PC-3 (cell line): ENCODE measurements around the gene FOXP1. TPM values are rescaled to one million over a fixed set of nuclear protein-coding genes. Genes with fewer than 3 reads are reported as not detected.
A peak's percentile ranks its signal among the peaks of the same experiment; 100 is the strongest.

Experiments used
- ATAC-seq: fragments of 200-7000 bp; cut with Tn5 transposase; 2 replicates; pipeline ENCODE4 v1.9.1; 2020; ENCODE audit warnings: mild to moderate bottlenecking, moderate library complexity
- BruUV-seq: library from RNA; stranded (reverse); fragments of 400-500 nt; replicated peaks from 2 replicates; lab custom pipeline; 2021; lab: Mats Ljungman, UMichigan
- CTCF ChIA-PET: fragments of 300-600 bp; sonication (Branson Sonifier 250); formaldehyde crosslinking; loops from one replicate; lab custom pipeline; 2022; ENCODE audit warnings: antibody characterized with exemption; lab: Charles Lee
- POLR2A ChIA-PET: fragments of 300-600 bp; sonication (Branson Sonifier 250); formaldehyde crosslinking; loops from one replicate; lab custom pipeline; 2022; ENCODE audit warnings: antibody characterized with exemption; ENCODE audit not compliant: unreplicated experiment; lab: Charles Lee
- DNase-seq: peaks from one replicate; pipeline ENCODE4 v3.0.0-alpha.2; 2015
- H2AFZ ChIP-seq: fragments of 300-600 bp; sonication (generic); 2 replicates; pipeline ENCODE4 v1.6.0; 2016; ENCODE audit warnings: antibody characterized with exemption, low read length
- H3F3A ChIP-seq: fragments of 300-600 bp; sonication (generic); one replicate; pipeline ENCODE4 v1.6.0; 2017; ENCODE audit warnings: antibody characterized with exemption, low read length, control low read depth, mild to moderate bottlenecking; ENCODE audit not compliant: unreplicated experiment
- H3K27ac ChIP-seq: fragments of 300-600 bp; sonication (generic); 2 replicates; pipeline ENCODE4 v1.5.1; 2016; ENCODE audit warnings: mild to moderate bottlenecking, low read length
- H3K27me3 ChIP-seq: fragments of 300-600 bp; sonication (generic); 2 replicates; pipeline ENCODE4 v1.6.1; 2016; ENCODE audit warnings: low read length, mixed read lengths
- H3K36me3 ChIP-seq: fragments of 300-600 bp; sonication (generic); 2 replicates; pipeline ENCODE4 v1.6.1; 2016; ENCODE audit warnings: low read depth, mixed run types, low read length, mixed read lengths
- H3K4me1 ChIP-seq: fragments of 300-600 bp; sonication (generic); 2 replicates; pipeline ENCODE4 v1.5.1; 2016; ENCODE audit warnings: low read length; ENCODE audit not compliant: insufficient read depth
- H3K4me2 ChIP-seq: fragments of 300-600 bp; sonication (generic); 2 replicates; pipeline ENCODE4 v1.6.0; 2016; ENCODE audit warnings: low read length
- H3K4me3 ChIP-seq: fragments of 300-600 bp; sonication (generic); 2 replicates; pipeline ENCODE4 v1.5.1; 2016; ENCODE audit warnings: mild to moderate bottlenecking, low read length, mixed read lengths
- H3K79me2 ChIP-seq: fragments of 300-600 bp; sonication (generic); 2 replicates; pipeline ENCODE4 v1.6.1; 2017; ENCODE audit warnings: low read length, mixed read lengths
- H3K9ac ChIP-seq: fragments of 300-600 bp; sonication (generic); 2 replicates; pipeline ENCODE4 v1.6.0; 2016; ENCODE audit warnings: mild to moderate bottlenecking, low read length
- H3K9me2 ChIP-seq: fragments of 300-600 bp; sonication (generic); replicated peaks from 2 replicates; pipeline ENCODE4 v1.6.1; 2016; ENCODE audit warnings: mixed run types, low read length, mixed read lengths
- H3K9me3 ChIP-seq: fragments of 300-600 bp; sonication (generic); 2 replicates; pipeline ENCODE4 v1.6.1; 2016; ENCODE audit warnings: low read length, mixed read lengths
- H4K20me1 ChIP-seq: fragments of 300-600 bp; sonication (generic); 2 replicates; pipeline ENCODE4 v1.6.1; 2016; ENCODE audit warnings: low read length, mixed read lengths
- EZH2 ChIP-seq: fragments of 300-600 bp; sonication (generic); IDR thresholded peaks from one replicate; pipeline ENCODE4 v1.6.1; 2017; ENCODE audit warnings: antibody characterized with exemption, mild to moderate bottlenecking, low read length; ENCODE audit not compliant: unreplicated experiment
- EZH2phosphoT487 ChIP-seq: fragments of 300-600 bp; sonication (generic); IDR thresholded peaks from 2 replicates; pipeline ENCODE4 v1.6.1; 2018; ENCODE audit warnings: mild to moderate bottlenecking, antibody characterized with exemption, low read length, borderline replicate concordance
- intact Hi-C: fragments of 100-400 bp; cut with micrococcal nuclease; formaldehyde crosslinking; loops from 2 replicates; pipeline ENCODE4 v1.9.0; 2023
- total RNA-seq: library from RNA; depleted of rRNA; stranded (reverse); fragments of >200 nt; gene quantifications from 2 replicates; pipeline ENCODE4 v1.2.3, GENCODE V29; 2014
- TF ChIP-seq, protein P1 (sequence below): fragments of 300-600 bp; sonication (generic); conservative IDR thresholded peaks from 2 replicates; pipeline ENCODE4 v1.5.1; 2017; ENCODE audit warnings: antibody characterized with exemption, low read depth, mild to moderate bottlenecking, low read length

Gene FOXP1
- total RNA-seq, 1 experiment from 2014 or later, result 35.3 TPM

- no peak for ATAC-seq
- Histone ChIP-seq H3F3A (peaks cover 16% of the 10 kb centered on the region), H4K20me1 (no peaks in the 10 kb centered on the region), H2AFZ (no peak overlapping the region), H3K79me2 (peaks cover 88% of the 10 kb centered on the region), H3K36me3 (no peaks in the 10 kb centered on the region), H3K9ac (peak overlapping the region; percentile 77), H3K4me2 (peak overlapping the region; percentile 91), H3K27ac (peak overlapping the region; percentile 76), H3K27me3 (no peaks in the 10 kb centered on the region), H3K9me3 (no peaks in the 10 kb centered on the region), H3K9me2 (no peaks in the 10 kb centered on the region), H3K4me3 (peak overlapping the region; percentile 71), H3K4me1 (peaks cover 76% of the 10 kb centered on the region)
- intact Hi-C loops, result loop anchor here (5.0 to 10.0 kb wide), 3 partner anchors 146 to 364 kb away; no protein-coding TSS in a partner anchor
- ChIA-PET CTCF (interaction anchor here (0.7 kb wide), 1 partner anchor 55 kb away, joined by 3 read pairs; no protein-coding TSS in a partner anchor), POLR2A (interaction anchor here (0.7 to 1.0 kb wide), 2 partner anchors 12 to 78 kb away, joined by 3 to 5 read pairs; no protein-coding TSS in a partner anchor)
- no TSS peak for BruUV-seq
- peak; percentile 25 for DNase-seq
- TF ChIP-seq EZH2 (no peak), EZH2phosphoT487 (no peak)
- TF ChIP-seq, protein P1, sequence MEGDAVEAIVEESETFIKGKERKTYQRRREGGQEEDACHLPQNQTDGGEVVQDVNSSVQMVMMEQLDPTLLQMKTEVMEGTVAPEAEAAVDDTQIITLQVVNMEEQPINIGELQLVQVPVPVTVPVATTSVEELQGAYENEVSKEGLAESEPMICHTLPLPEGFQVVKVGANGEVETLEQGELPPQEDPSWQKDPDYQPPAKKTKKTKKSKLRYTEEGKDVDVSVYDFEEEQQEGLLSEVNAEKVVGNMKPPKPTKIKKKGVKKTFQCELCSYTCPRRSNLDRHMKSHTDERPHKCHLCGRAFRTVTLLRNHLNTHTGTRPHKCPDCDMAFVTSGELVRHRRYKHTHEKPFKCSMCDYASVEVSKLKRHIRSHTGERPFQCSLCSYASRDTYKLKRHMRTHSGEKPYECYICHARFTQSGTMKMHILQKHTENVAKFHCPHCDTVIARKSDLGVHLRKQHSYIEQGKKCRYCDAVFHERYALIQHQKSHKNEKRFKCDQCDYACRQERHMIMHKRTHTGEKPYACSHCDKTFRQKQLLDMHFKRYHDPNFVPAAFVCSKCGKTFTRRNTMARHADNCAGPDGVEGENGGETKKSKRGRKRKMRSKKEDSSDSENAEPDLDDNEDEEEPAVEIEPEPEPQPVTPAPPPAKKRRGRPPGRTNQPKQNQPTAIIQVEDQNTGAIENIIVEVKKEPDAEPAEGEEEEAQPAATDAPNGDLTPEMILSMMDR, result no peak
These were observed 522.5 kb downstream of the FOXP1 start for GRCh38 chr3:71061037-71061436.

DNA sequence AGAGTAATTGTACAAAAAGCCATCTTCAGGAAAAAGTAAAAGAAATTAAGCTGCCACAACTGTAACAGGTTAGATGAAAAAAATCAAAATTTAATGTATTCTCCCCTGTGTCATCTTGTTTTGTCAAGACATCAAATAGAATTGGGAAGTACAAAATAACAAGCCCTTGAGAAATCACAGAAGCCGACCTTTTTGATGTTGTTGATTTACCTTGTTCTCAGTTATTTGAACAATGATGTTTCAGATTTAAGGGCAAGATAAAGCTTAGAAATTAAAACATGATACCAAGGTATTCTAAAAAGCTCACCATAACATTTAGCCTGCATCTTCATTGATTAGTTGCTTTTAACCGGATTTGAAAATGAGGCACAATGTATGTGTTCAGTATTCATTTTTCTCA, 523.0 kb downstream of the FOXP1 start:
- H3F3A ChIP-seq, result peaks cover 20% of the 10 kb centered on the region
- H3K9me2 ChIP-seq, result no peaks in the 10 kb centered on the region
- peak overlapping the region; percentile 91 for H3K4me2 ChIP-seq
- CTCF ChIA-PET, result interaction anchor here (0.7 kb wide), 1 partner anchor 54 kb away, joined by 3 read pairs; no protein-coding TSS in a partner anchor
- H3K4me1 ChIP-seq, result peaks cover 75% of the 10 kb centered on the region
- no peaks in the 10 kb centered on the region for H3K36me3 ChIP-seq
- H3K4me3 ChIP-seq, result peak overlapping the region; percentile 71
- H2AFZ ChIP-seq, result no peak overlapping the region
- H4K20me1 ChIP-seq, result no peaks in the 10 kb centered on the region
- no peak for ATAC-seq
- no peaks in the 10 kb centered on the region for H3K27me3 ChIP-seq
- TF ChIP-seq, protein P1, result no peak
- TF ChIP-seq EZH2, result no peak
- TF ChIP-seq EZH2phosphoT487, result no peak
- no peaks in the 10 kb centered on the region for H3K9me3 ChIP-seq
- peak; percentile 38 for DNase-seq
- POLR2A ChIA-PET, result interaction anchor here (0.5 to 1.0 kb wide), 2 partner anchors 12 to 53 kb away, joined by 3 to 5 read pairs; no protein-coding TSS in a partner anchor
- peaks cover 85% of the 10 kb centered on the region for H3K79me2 ChIP-seq
- H3K9ac ChIP-seq, result peak overlapping the region; percentile 77
- intact Hi-C loops, result loop anchor here (5.0 to 10.0 kb wide), 3 partner anchors 147 to 364 kb away; no protein-coding TSS in a partner anchor
- peak overlapping the region; percentile 76 for H3K27ac ChIP-seq
- no TSS peak for BruUV-seq

- Histone ChIP-seq H3K4me1 (peaks cover 84% of the 10 kb centered on the region), H4K20me1 (no peaks in the 10 kb centered on the region), H3K4me2 (peak overlapping the region; percentile 85), H3K27ac (peak overlapping the region; percentile 93), H3K36me3 (no peaks in the 10 kb centered on the region), H3F3A (peaks cover 20% of the 10 kb centered on the region), H3K9me3 (no peaks in the 10 kb centered on the region), H3K79me2 (peaks cover 82% of the 10 kb centered on the region), H3K4me3 (peak overlapping the region; percentile 58), H3K9ac (peak overlapping the region; percentile 77), H3K9me2 (no peaks in the 10 kb centered on the region), H3K27me3 (no peaks in the 10 kb centered on the region), H2AFZ (peak overlapping the region; percentile 2; the same call in 1 of the 2 replicates)
- TF ChIP-seq EZH2phosphoT487 (no peak), EZH2 (no peak)
- TF ChIP-seq, protein P1, result no peak
- peak; percentile 41 for ATAC-seq
- ChIA-PET POLR2A (interaction anchor here (0.6 to 1.2 kb wide), 3 partner anchors 26 to 627 kb away, joined by 3 to 6 read pairs (median 4); no protein-coding TSS in a partner anchor), CTCF (no interaction called here)
- no TSS peak for BruUV-seq
- DNase-seq, result peak; percentile 87
- intact Hi-C loops, result loop anchor here (1.0 to 2.0 kb wide), 3 partner anchors 9 to 51 kb away; no protein-coding TSS in a partner anchor
These were observed 526.0 kb downstream of the FOXP1 start for GRCh38 chr3:71057526-71057894.
